KMS-11 (cell line): ENCODE data around the gene OAF.

Experiments
- H2AFZ ChIP-seq: fragments of 200-600 bp; sonication (generic); 2 replicates; pipeline ENCODE4 v1.6.1; 2016; ENCODE audit warnings: antibody characterized with exemption, mixed run types, low read depth
- H3K27ac ChIP-seq: fragments of 200-600 bp; sonication (generic); 2 replicates; pipeline ENCODE4 v1.6.1; 2016; ENCODE audit warnings: mild to moderate bottlenecking, mixed run types
- H3K27me3 ChIP-seq: fragments of 200-600 bp; sonication (generic); 2 replicates; pipeline ENCODE4 v1.6.1; 2017; ENCODE audit warnings: mild to moderate bottlenecking, low read depth, mixed run types, moderate library complexity; ENCODE audit not compliant: insufficient read depth
- H3K36me3 ChIP-seq: fragments of 200-600 bp; sonication (generic); 2 replicates; pipeline ENCODE4 v1.6.1; 2017; ENCODE audit warnings: mild to moderate bottlenecking, mixed run types; ENCODE audit not compliant: insufficient read depth
- H3K4me1 ChIP-seq: fragments of 200-600 bp; sonication (generic); 2 replicates; pipeline ENCODE4 v1.6.1; 2016; ENCODE audit warnings: mild to moderate bottlenecking, low read depth, mixed run types; ENCODE audit not compliant: poor library complexity, severe bottlenecking
- H3K4me2 ChIP-seq: fragments of 200-600 bp; sonication (generic); 2 replicates; pipeline ENCODE4 v1.7.0; 2016; ENCODE audit warnings: mild to moderate bottlenecking, mixed run types
- H3K4me3 ChIP-seq: fragments of 200-600 bp; sonication (generic); IDR thresholded peaks from 2 replicates; pipeline ENCODE4 v1.6.1; 2017; ENCODE audit warnings: low read depth, low read length, mixed read lengths; ENCODE audit not compliant: insufficient read depth
- H3K79me2 ChIP-seq: fragments of 200-600 bp; sonication (generic); 2 replicates; pipeline ENCODE4 v1.6.1; 2016; ENCODE audit warnings: low read depth, mixed run types; ENCODE audit not compliant: insufficient read depth
- H3K9ac ChIP-seq: fragments of 200-600 bp; sonication (generic); 2 replicates; pipeline ENCODE4 v1.6.1; 2016; ENCODE audit warnings: mild to moderate bottlenecking, mixed run types
- H4K20me1 ChIP-seq: fragments of 200-600 bp; sonication (generic); 2 replicates; pipeline ENCODE4 v1.6.1; 2016; ENCODE audit warnings: mild to moderate bottlenecking, mixed run types; ENCODE audit not compliant: insufficient read depth
- CTCF ChIP-seq: fragments of 200-600 bp; sonication (generic); conservative IDR thresholded peaks from 2 replicates; pipeline ENCODE4 v1.6.1; 2017; ENCODE audit warnings: low read depth, mild to moderate bottlenecking, antibody characterized with exemption, low read length, moderate library complexity, mixed read lengths

OAF gene

GRCh38 chr11:120235024-120235628, 24.3 kb downstream of the OAF start:
- H3K4me3 ChIP-seq: no peak overlapping the region
- no peak overlapping the region for H3K4me2 ChIP-seq
- peak; percentile 72 for TF ChIP-seq CTCF

GRCh38 chr11:120236169-120237107, 25.6 kb downstream of the OAF start:
- Histone ChIP-seq H3K9ac (no peak overlapping the region), H4K20me1 (no peaks in the 10 kb centered on the region), H3K79me2 (no peaks in the 10 kb centered on the region), H3K27me3 (no peaks in the 10 kb centered on the region), H3K4me2 (no peak overlapping the region), H2AFZ (no peak overlapping the region), H3K4me3 (no peak overlapping the region), H3K4me1 (no peaks in the 10 kb centered on the region), H3K36me3 (no peaks in the 10 kb centered on the region), H3K27ac (no peak overlapping the region)
- no peak for TF ChIP-seq CTCF

More at GRCh38 chr11:120235024-120235628, 24.3 kb downstream of the OAF start:
- no peak overlapping the region for H3K27ac ChIP-seq
- H3K36me3 ChIP-seq: no peaks in the 10 kb centered on the region
- no peaks in the 10 kb centered on the region for H3K27me3 ChIP-seq
- no peak overlapping the region for H3K9ac ChIP-seq
- H2AFZ ChIP-seq: no peak overlapping the region
- no peaks in the 10 kb centered on the region for H3K79me2 ChIP-seq
- no peaks in the 10 kb centered on the region for H3K4me1 ChIP-seq
- no peaks in the 10 kb centered on the region for H4K20me1 ChIP-seq

- no peaks in the 10 kb centered on the region for H3K79me2 ChIP-seq
- H3K36me3 ChIP-seq: no peaks in the 10 kb centered on the region
- H4K20me1 ChIP-seq: no peaks in the 10 kb centered on the region
- H3K4me2 ChIP-seq: no peak overlapping the region
- no peak overlapping the region for H2AFZ ChIP-seq
- no peaks in the 10 kb centered on the region for H3K4me1 ChIP-seq
- H3K9ac ChIP-seq: no peak overlapping the region
- no peak overlapping the region for H3K27ac ChIP-seq
- H3K4me3 ChIP-seq: no peak overlapping the region
- H3K27me3 ChIP-seq: no peaks in the 10 kb centered on the region
- no peak for TF ChIP-seq CTCF
Measured at GRCh38 chr11:120238968-120239620, 28.3 kb downstream of the OAF start.

- H3K27ac ChIP-seq: no peak within 1 kb of the TSS
- no peak within 1 kb of the TSS for H3K9ac ChIP-seq
- no peaks in the 10 kb centered on the region for H3K4me1 ChIP-seq
- no peaks in the 10 kb centered on the region for H4K20me1 ChIP-seq
- H3K4me2 ChIP-seq: no peak within 1 kb of the TSS
- no peak for TF ChIP-seq CTCF
- no peaks in the 10 kb centered on the region for H3K27me3 ChIP-seq
- no peaks in the 10 kb centered on the region for H3K36me3 ChIP-seq
- H2AFZ ChIP-seq: no peak within 1 kb of the TSS
- no peaks in the 10 kb centered on the region for H3K79me2 ChIP-seq
- H3K4me3 ChIP-seq: no peak within 1 kb of the TSS
Measured at GRCh38 chr11:120239713-120240640, 29.1 kb downstream of the OAF start, which contains the start of gene POU2F3. Gene POU2F3, plus strand, starts transcription at chr11:120240140. Its CDS starts 204 bp downstream, at chr11:120240344.
